H9 (cell line): ENCODE measurements around the gene PNPLA7. TPM values are rescaled to one million over a fixed set of nuclear protein-coding genes. Genes with fewer than 3 reads are reported as not detected.

Experiments
- DNase-seq: peaks from one replicate; pipeline ENCODE4 v3.0.0-alpha.2; 2017
- H2AFZ ChIP-seq: one replicate; pipeline ENCODE4 v1.6.1; 2013; ENCODE audit warnings: mild to moderate bottlenecking, low read length, control low read depth, moderate library complexity
- H2AK5ac ChIP-seq: 2 replicates; pipeline ENCODE4 v1.6.1; 2013; ENCODE audit warnings: low read length, control low read depth, mixed read lengths; ENCODE audit not compliant: insufficient read length
- H2BK120ac ChIP-seq: one replicate; pipeline ENCODE4 v1.6.1; 2013; ENCODE audit warnings: low read depth, mild to moderate bottlenecking, low read length, control low read depth, inconsistent platforms; ENCODE audit not compliant: poor library complexity, severe bottlenecking
- H2BK12ac ChIP-seq: 2 replicates; pipeline ENCODE4 v1.6.1; 2013; ENCODE audit warnings: low read length, control low read depth, mixed read lengths, low read depth; ENCODE audit not compliant: insufficient read length
- H2BK15ac ChIP-seq: 2 replicates; pipeline ENCODE4 v1.6.1; 2013; ENCODE audit warnings: low read depth, low read length, control low read depth
- H2BK20ac ChIP-seq: one replicate; pipeline ENCODE4 v1.6.1; 2013; ENCODE audit warnings: low read depth, mild to moderate bottlenecking, low read length, control low read depth, inconsistent platforms; ENCODE audit not compliant: poor library complexity, severe bottlenecking
- H2BK5ac ChIP-seq: 2 replicates; pipeline ENCODE4 v1.6.1; 2013; ENCODE audit warnings: low read length, control low read depth, mixed read lengths; ENCODE audit not compliant: insufficient read length
- H3K14ac ChIP-seq: 2 replicates; pipeline ENCODE4 v1.6.1; 2013; ENCODE audit warnings: low read length, control low read depth; ENCODE audit not compliant: insufficient read depth
- H3K18ac ChIP-seq: 2 replicates; pipeline ENCODE4 v1.6.1; 2013; ENCODE audit warnings: low read depth, mild to moderate bottlenecking, mixed read lengths, low read length, control low read depth; ENCODE audit not compliant: insufficient read length
- H3K23ac ChIP-seq: 2 replicates; pipeline ENCODE4 v1.6.1; 2013; ENCODE audit warnings: low read length, control low read depth, mixed read lengths, low read depth; ENCODE audit not compliant: insufficient read length
- H3K23me2 ChIP-seq: 2 replicates; pipeline ENCODE4 v1.6.1; 2013; ENCODE audit warnings: low read depth, mild to moderate bottlenecking, mixed read lengths, low read length, control low read depth; ENCODE audit not compliant: insufficient read length, poor library complexity, severe bottlenecking
- H3K27ac ChIP-seq: 2 replicates; pipeline ENCODE4 v1.5.1; 2013; ENCODE audit warnings: low read length, control low read depth, mixed read lengths, low read depth; ENCODE audit not compliant: insufficient read length
- H3K27me3 ChIP-seq: 2 replicates; pipeline ENCODE4 v1.6.1; 2013; ENCODE audit warnings: low read length, control low read depth, inconsistent platforms; ENCODE audit not compliant: insufficient read depth
- H3K4ac ChIP-seq: 2 replicates; pipeline ENCODE4 v1.6.1; 2013; ENCODE audit warnings: low read depth, mild to moderate bottlenecking, control low read depth, inconsistent platforms, low read length, moderate library complexity
- H3K4me1 ChIP-seq: 2 replicates; pipeline ENCODE4 v1.6.1; 2013; ENCODE audit warnings: low read length, control low read depth, inconsistent platforms; ENCODE audit not compliant: insufficient read depth
- H3K4me2 ChIP-seq: 2 replicates; pipeline ENCODE4 v1.6.1; 2013; ENCODE audit warnings: low read length, control low read depth, mixed read lengths; ENCODE audit not compliant: insufficient read length, insufficient read depth
- H3K56ac ChIP-seq: 2 replicates; pipeline ENCODE4 v1.6.1; 2013; ENCODE audit warnings: low read depth, mild to moderate bottlenecking, mixed read lengths, low read length, control low read depth; ENCODE audit not compliant: insufficient read length
- H3K79me1 ChIP-seq: 2 replicates; pipeline ENCODE4 v1.6.1; 2013; ENCODE audit warnings: low read depth, mild to moderate bottlenecking, moderate library complexity, low read length, control low read depth, inconsistent platforms; ENCODE audit not compliant: insufficient read depth, poor library complexity, severe bottlenecking
- H3K79me2 ChIP-seq: 2 replicates; pipeline ENCODE4 v1.6.1; 2013; ENCODE audit warnings: low read length, control low read depth, inconsistent platforms; ENCODE audit not compliant: insufficient read depth
- H3K9ac ChIP-seq: 2 replicates; pipeline ENCODE4 v1.6.1; 2013; ENCODE audit warnings: low read length, control low read depth, mixed read lengths; ENCODE audit not compliant: insufficient read length; ENCODE audit errors: extremely low read depth
- H3K9me3 ChIP-seq: one replicate; pipeline ENCODE4 v1.6.1; 2013; ENCODE audit warnings: low read depth, low read length, inconsistent platforms; ENCODE audit not compliant: control insufficient read depth
- H3T11ph ChIP-seq: one replicate; pipeline ENCODE4 v1.6.1; 2013; ENCODE audit warnings: mild to moderate bottlenecking, low read length, control low read depth, inconsistent platforms
- H4K20me1 ChIP-seq: one replicate; pipeline ENCODE4 v1.6.1; 2013; ENCODE audit not compliant: control insufficient read depth, insufficient read length, insufficient read depth
- H4K5ac ChIP-seq: 2 replicates; pipeline ENCODE4 v1.6.1; 2013; ENCODE audit warnings: low read depth, mild to moderate bottlenecking, mixed read lengths, low read length, control low read depth; ENCODE audit not compliant: insufficient read length
- H4K8ac ChIP-seq: replicated peaks from 2 replicates; pipeline ENCODE4 v1.6.1; 2013; ENCODE audit warnings: low read length, control low read depth, mixed read lengths, low read depth; ENCODE audit not compliant: insufficient read length
- H4K91ac ChIP-seq: 2 replicates; pipeline ENCODE4 v1.6.1; 2013; ENCODE audit warnings: low read depth, mild to moderate bottlenecking, moderate library complexity, mixed read lengths, low read length, control low read depth; ENCODE audit not compliant: insufficient read length
- H3K27ac Mint-ChIP-seq, 3 experiments: 2 replicates in 2 of 3; 3 replicates in 1 of 3; pipeline ENCODE4 v1.8.0; 2020 to 2021; ENCODE audit warnings: mixed read lengths in 3 of 3, mild to moderate bottlenecking in 1 of 3, moderate library complexity in 1 of 3
- H3K27me3 Mint-ChIP-seq: 2 replicates; pipeline ENCODE4 v1.8.0; 2021; ENCODE audit warnings: low read depth, mild to moderate bottlenecking, moderate library complexity, mixed read lengths
- H3K36me3 Mint-ChIP-seq, 3 experiments: 2 replicates in 2 of 3; 3 replicates in 1 of 3; pipeline ENCODE4 v1.8.0; 2020 to 2021; ENCODE audit warnings: low read depth in 3 of 3, mixed read lengths in 3 of 3; ENCODE audit not compliant: insufficient read depth in 1 of 3
- H3K4me1 Mint-ChIP-seq, 2 experiments: 2 replicates each; pipeline ENCODE4 v1.8.0; 2020; ENCODE audit warnings: mixed read lengths in 2 of 2
- H3K4me3 Mint-ChIP-seq, 2 experiments: 2 replicates in 1 of 2; 3 replicates in 1 of 2; pipeline ENCODE4 v1.8.0; 2020 to 2021; ENCODE audit warnings: mild to moderate bottlenecking in 2 of 2, mixed read lengths in 2 of 2, moderate library complexity in 1 of 2
- H3K9me3 Mint-ChIP-seq, 2 experiments: 2 replicates in 1 of 2; 3 replicates in 1 of 2; pipeline ENCODE4 v1.8.0; 2020; ENCODE audit warnings: mild to moderate bottlenecking in 2 of 2, mixed read lengths in 2 of 2, moderate library complexity in 1 of 2
- WGBS: extraction: QIAGEN DNeasy Blood & Tissue Kit; methylation state at CpG from one replicate; pipeline ENCODE4 v1.1.7; 2013; ENCODE audit warnings: missing lambda C conversion rate, low lambda C conversion rate, mixed read lengths; ENCODE audit not compliant: insufficient read length; ENCODE audit errors: extremely low coverage; 5-methylcytosine and 5-hydroxymethylcytosine counted together
- total RNA-seq: library from RNA; stranded (reverse); gene quantifications from 2 replicates; pipeline ENCODE4 v1.2.1, GENCODE V29; 2021
- TF ChIP-seq, protein P1 (sequence below): fragments of 200-600 bp; sonication (generic); conservative IDR thresholded peaks from 3 replicates; pipeline ENCODE4 v1.8.0; 2021; ENCODE audit warnings: antibody characterized with exemption, mild to moderate bottlenecking

The PNPLA7 gene
- total RNA-seq, 1 experiment from 2014 or later: 1.8 TPM

DNA sequence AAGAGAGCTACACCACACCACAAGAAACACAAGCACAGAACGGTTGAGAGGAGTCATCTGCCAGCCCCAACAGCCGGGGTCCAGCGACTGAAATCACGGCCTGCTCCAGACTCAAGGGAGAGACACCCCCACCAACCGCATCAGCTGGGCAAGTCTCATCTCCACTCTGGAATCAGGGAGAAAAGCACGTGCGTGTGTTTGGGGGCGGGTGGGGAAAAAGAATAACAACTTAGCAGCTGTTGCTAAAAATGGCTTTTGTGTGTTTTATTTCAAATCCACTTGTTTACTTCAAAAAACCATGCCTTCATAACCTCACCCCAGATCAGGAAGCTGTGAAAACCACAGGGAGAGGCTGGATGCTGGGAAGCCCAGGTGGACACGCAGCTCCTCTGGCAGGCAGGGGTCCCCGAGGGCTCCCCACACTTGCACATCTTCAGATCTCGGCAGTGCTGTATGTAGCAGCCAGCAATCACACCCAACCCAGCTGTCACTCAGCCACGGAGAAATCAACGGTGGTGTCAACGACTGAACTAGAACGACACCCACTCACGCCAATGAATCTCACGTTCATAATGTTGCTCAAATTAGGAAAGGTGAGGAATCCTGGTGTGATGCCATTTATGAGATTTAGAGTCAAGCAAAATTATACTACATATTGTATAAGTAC lies 19.0 kb downstream of the PNPLA7 start:
- H3K9me3 Mint-ChIP-seq: peaks cover 10 to 23% of the 10 kb centered on the region in 2 experiments
- no peaks in the 10 kb centered on the region for H3K79me2 ChIP-seq
- H3K27me3 Mint-ChIP-seq: peaks cover 5% of the 10 kb centered on the region
- no peak overlapping the region for H3K56ac ChIP-seq
- no peak overlapping the region for H2BK5ac ChIP-seq
- H2AFZ ChIP-seq: no peak overlapping the region
- no peak overlapping the region for H3K4ac ChIP-seq
- no peak overlapping the region for H3K18ac ChIP-seq
- no peak overlapping the region for H3K27ac ChIP-seq
- H2BK12ac ChIP-seq: no peak overlapping the region
- no peak overlapping the region for H3T11ph ChIP-seq
- no peaks in the 10 kb centered on the region for H3K79me1 ChIP-seq
- no peaks in the 10 kb centered on the region for H3K27me3 ChIP-seq
- H3K4me3 Mint-ChIP-seq: no peak overlapping the region
- H2BK20ac ChIP-seq: no peak overlapping the region
- no peak overlapping the region for H4K91ac ChIP-seq
- H3K23me2 ChIP-seq: no peaks in the 10 kb centered on the region
- no peak overlapping the region for H4K8ac ChIP-seq
- H2BK15ac ChIP-seq: no peak overlapping the region
- H3K4me1 Mint-ChIP-seq: peaks cover 3 to 8% of the 10 kb centered on the region in 2 experiments
- no peak overlapping the region for H3K23ac ChIP-seq
- no peaks in the 10 kb centered on the region for H3K4me1 ChIP-seq
- no peak overlapping the region for H3K9ac ChIP-seq
- TF ChIP-seq, protein P1, sequence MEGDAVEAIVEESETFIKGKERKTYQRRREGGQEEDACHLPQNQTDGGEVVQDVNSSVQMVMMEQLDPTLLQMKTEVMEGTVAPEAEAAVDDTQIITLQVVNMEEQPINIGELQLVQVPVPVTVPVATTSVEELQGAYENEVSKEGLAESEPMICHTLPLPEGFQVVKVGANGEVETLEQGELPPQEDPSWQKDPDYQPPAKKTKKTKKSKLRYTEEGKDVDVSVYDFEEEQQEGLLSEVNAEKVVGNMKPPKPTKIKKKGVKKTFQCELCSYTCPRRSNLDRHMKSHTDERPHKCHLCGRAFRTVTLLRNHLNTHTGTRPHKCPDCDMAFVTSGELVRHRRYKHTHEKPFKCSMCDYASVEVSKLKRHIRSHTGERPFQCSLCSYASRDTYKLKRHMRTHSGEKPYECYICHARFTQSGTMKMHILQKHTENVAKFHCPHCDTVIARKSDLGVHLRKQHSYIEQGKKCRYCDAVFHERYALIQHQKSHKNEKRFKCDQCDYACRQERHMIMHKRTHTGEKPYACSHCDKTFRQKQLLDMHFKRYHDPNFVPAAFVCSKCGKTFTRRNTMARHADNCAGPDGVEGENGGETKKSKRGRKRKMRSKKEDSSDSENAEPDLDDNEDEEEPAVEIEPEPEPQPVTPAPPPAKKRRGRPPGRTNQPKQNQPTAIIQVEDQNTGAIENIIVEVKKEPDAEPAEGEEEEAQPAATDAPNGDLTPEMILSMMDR: no peak
- DNase-seq: no peak
- no CpG with 5 or more reads among the region's 17 CpGs for WGBS
- H2AK5ac ChIP-seq: no peak overlapping the region
- H3K4me2 ChIP-seq: no peak overlapping the region
- no peaks in the 10 kb centered on the region for H3K9me3 ChIP-seq
- H2BK120ac ChIP-seq: no peak overlapping the region
- peaks cover 7% of the 10 kb centered on the region for H4K20me1 ChIP-seq
- peaks cover 2 to 8% (median 5%) of the 10 kb centered on the region in 3 experiments; a peak in 5 of 7 replicates for H3K36me3 Mint-ChIP-seq
- no peak overlapping the region for H4K5ac ChIP-seq
- H3K14ac ChIP-seq: no peak overlapping the region
- no peak overlapping the region; a peak in 2 of 7 replicates for H3K27ac Mint-ChIP-seq
